Right lobe of liver (tissue), 6 donors: ENCODE measurements around the gene MT1M. TPM values are rescaled to one million over a fixed set of nuclear protein-coding genes. Genes with fewer than 3 reads are reported as not detected.

ENCODE experiments used
- ATAC-seq, 4 donors: fragments of 200-7000 bp; cut with Tn5 transposase; one replicate each; pipeline ENCODE4 v1.9.1; 2020; ENCODE audit warnings: mild to moderate bottlenecking in 4 of 4, moderate library complexity in 4 of 4
- DNase-seq, 3 donors: peaks; one replicate each; pipeline ENCODE4 v3.0.0-alpha.2; 2020
- H3K27ac ChIP-seq, 3 donors: fragments of 200-600 bp; one replicate each; pipeline ENCODE4 v1.8.0; 2022
- H3K27me3 ChIP-seq, 2 donors: fragments of 200-600 bp; one replicate each; pipeline ENCODE4 v1.8.0; 2022
- H3K36me3 ChIP-seq, 4 donors: fragments of 200-600 bp; sonication (generic) in 1 of 4; one replicate each; pipeline versions ENCODE4 v1.5.1 to v1.8.0; 2017 to 2022; ENCODE audit warnings: control low read depth in 1 of 4
- H3K4me1 ChIP-seq, 4 donors: fragments of 200-600 bp; sonication (generic) in 1 of 4; one replicate each; pipeline versions ENCODE4 v1.5.1 to v1.8.0; 2017 to 2022; ENCODE audit warnings: control low read depth in 1 of 4
- H3K4me3 ChIP-seq, 3 donors: fragments of 200-600 bp; one replicate each; pipeline ENCODE4 v1.8.0; 2022
- H3K9me3 ChIP-seq, 4 donors: fragments of 200-600 bp; sonication (generic) in 1 of 4; one replicate each; pipeline versions ENCODE4 v1.5.1 to v1.8.0; 2017 to 2022; ENCODE audit warnings: control low read depth in 1 of 4
- CTCF ChIP-seq, 4 donors: fragments of 200-600 bp in 3 of 4; fragments of 450-650 bp in 1 of 4; IDR thresholded peaks; one replicate each; pipeline versions ENCODE4 v1.5.1 to v1.8.0; 2016 to 2022; ENCODE audit warnings: antibody characterized with exemption in 4 of 4, mild to moderate bottlenecking in 2 of 4
- POLR2A ChIP-seq: fragments of 450-650 bp; IDR thresholded peaks from one replicate; pipeline ENCODE4 v1.6.1; 2017; ENCODE audit warnings: antibody characterized with exemption, mild to moderate bottlenecking
- WGBS: methylation state at CpG from one replicate; pipeline ENCODE4 v1.1.6; 2018; ENCODE audit warnings: low coverage, low lambda C conversion rate; ENCODE audit not compliant: insufficient coverage; ENCODE audit errors: missing lambda C conversion rate; 5-methylcytosine and 5-hydroxymethylcytosine counted together
- intact Hi-C, 2 donors: fragments of 100-400 bp; cut with DNase I; formaldehyde crosslinking; loops; one replicate each; pipeline versions ENCODE4 v1.11.2 to v1.14.1; 2022
- total RNA-seq, 6 experiments: library from RNA; depleted of rRNA in 2 of 6; stranded (reverse); fragments of >200 nt in 2 of 6; fragmentation: NEBNext Ultra II Directional in 3 of 6; extraction: Animal tissue kit (Norgen Biotek cat#: 25700) in 3 of 6; gene quantifications; one replicate each; pipeline versions ENCODE4 v1.1.0 to v1.2.4, GENCODE V29; 2016 to 2023
- donor health status: DM: no; HTN: yes; CAD: no.
- donor health status: DM: no; HTN: no; CAD: no.
- donor health status: DM: no; HTN: no; CAD: no.
- donor health status: DM: no; HTN: yes; CAD: no.
- donor health status: DM: no; HTN: yes; CAD: no.

MT1M gene
- total RNA-seq, 6 experiments from 2014 or later = 8.6 to 569 (median 84.5) TPM

GRCh38 chr16:56641166-56641565 lies 8.7 kb downstream of the MT1M start:
- Histone ChIP-seq H3K4me3 (no peak overlapping the region), H3K36me3 (no peaks in the 10 kb centered on the region), H3K27me3 (no peaks in the 10 kb centered on the region), H3K27ac (no peak overlapping the region), H3K9me3 (no peaks in the 10 kb centered on the region), H3K4me1 (peaks cover 0 to 37% (median 7%) of the 10 kb centered on the region in 4 donors)
- DNase-seq = no peak
- WGBS = no CpG with 5 or more reads among the region's 2 CpGs
- ATAC-seq = no peak
- intact Hi-C loops = no loop called here
- TF ChIP-seq CTCF (IDR thresholded peaks at IDR 0.05) (no peak), POLR2A (no peak)

- no peaks in the 10 kb centered on the region for H3K27me3 ChIP-seq
- peaks cover 0 to 50% (median 7%) of the 10 kb centered on the region in 4 donors for H3K4me1 ChIP-seq
- TF ChIP-seq CTCF (IDR thresholded peaks at IDR 0.05) = peak; percentile 52 to 61 (median 54)
- TF ChIP-seq POLR2A = peak; percentile 68
- peak; percentile 82 to 91 (median 84) for ATAC-seq
- H3K4me3 ChIP-seq = peak overlapping the region; percentile 28 to 55 (median 47)
- intact Hi-C loops = no loop called here
- WGBS = 9% methylated on average over 27 of the region's 42 CpGs
- no peaks in the 10 kb centered on the region for H3K9me3 ChIP-seq
- peak; percentile 90 to 95 (median 95) for DNase-seq
- H3K27ac ChIP-seq = peak overlapping the region; percentile 17 to 91 (median 42)
- H3K36me3 ChIP-seq = no peaks in the 10 kb centered on the region
These were observed 10.8 kb downstream of the MT1M start for GRCh38 chr16:56643080-56643778.

GRCh38 chr16:56643833-56644232 lies 11.4 kb downstream of the MT1M start:
- peak overlapping the region in 2 of 3 donors; percentile 16 to 91 for H3K27ac ChIP-seq
- H3K4me1 ChIP-seq = peaks cover 0 to 52% (median 5%) of the 10 kb centered on the region in 4 donors
- intact Hi-C loops = no loop called here
- H3K4me3 ChIP-seq = peak overlapping the region in 2 of 3 donors; percentile 47 to 55
- no peaks in the 10 kb centered on the region for H3K27me3 ChIP-seq
- ATAC-seq (peak in 1 of 4 donors; percentile 6), DNase-seq (peak in 1 of 3 donors; percentile 46)
- no peaks in the 10 kb centered on the region for H3K9me3 ChIP-seq
- no peaks in the 10 kb centered on the region for H3K36me3 ChIP-seq
- TF ChIP-seq CTCF (IDR thresholded peaks at IDR 0.05) = no peak
- no peak for TF ChIP-seq POLR2A
- no CpG with 5 or more reads among the region's 5 CpGs for WGBS

- Histone ChIP-seq H3K4me1 (peaks cover 0 to 41% (median 4%) of the 10 kb centered on the region in 4 donors), H3K4me3 (no peak overlapping the region), H3K36me3 (no peaks in the 10 kb centered on the region), H3K9me3 (no peaks in the 10 kb centered on the region), H3K27me3 (no peaks in the 10 kb centered on the region), H3K27ac (no peak overlapping the region)
- no peak for DNase-seq
- whole genome bisulfite sequencing = 100% methylated on average over 1 of the region's 1 CpG
- no peak for TF ChIP-seq CTCF (IDR thresholded peaks at IDR 0.05)
- TF ChIP-seq POLR2A = no peak
- intact Hi-C loops = no loop called here
- ATAC-seq = no peak
These were observed 12.9 kb downstream of the MT1M start for GRCh38 chr16:56645311-56645710.
